GM12873 (cell line): ENCODE measurements around the gene B4GAT1.

ENCODE experiments used
- TF ChIP-seq, protein P1 (sequence below): IDR thresholded peaks from 2 replicates; pipeline ENCODE4 v1.5.1; 2012; ENCODE audit warnings: low read depth, mild to moderate bottlenecking, moderate library complexity, low read length, control low read depth; ENCODE audit not compliant: insufficient read depth; ENCODE audit errors: missing control alignments

B4GAT1 gene

GRCh38 chr11:66349084-66349386 lies 1.6 kb upstream of the B4GAT1 start:
- TF ChIP-seq, protein P1, sequence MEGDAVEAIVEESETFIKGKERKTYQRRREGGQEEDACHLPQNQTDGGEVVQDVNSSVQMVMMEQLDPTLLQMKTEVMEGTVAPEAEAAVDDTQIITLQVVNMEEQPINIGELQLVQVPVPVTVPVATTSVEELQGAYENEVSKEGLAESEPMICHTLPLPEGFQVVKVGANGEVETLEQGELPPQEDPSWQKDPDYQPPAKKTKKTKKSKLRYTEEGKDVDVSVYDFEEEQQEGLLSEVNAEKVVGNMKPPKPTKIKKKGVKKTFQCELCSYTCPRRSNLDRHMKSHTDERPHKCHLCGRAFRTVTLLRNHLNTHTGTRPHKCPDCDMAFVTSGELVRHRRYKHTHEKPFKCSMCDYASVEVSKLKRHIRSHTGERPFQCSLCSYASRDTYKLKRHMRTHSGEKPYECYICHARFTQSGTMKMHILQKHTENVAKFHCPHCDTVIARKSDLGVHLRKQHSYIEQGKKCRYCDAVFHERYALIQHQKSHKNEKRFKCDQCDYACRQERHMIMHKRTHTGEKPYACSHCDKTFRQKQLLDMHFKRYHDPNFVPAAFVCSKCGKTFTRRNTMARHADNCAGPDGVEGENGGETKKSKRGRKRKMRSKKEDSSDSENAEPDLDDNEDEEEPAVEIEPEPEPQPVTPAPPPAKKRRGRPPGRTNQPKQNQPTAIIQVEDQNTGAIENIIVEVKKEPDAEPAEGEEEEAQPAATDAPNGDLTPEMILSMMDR, result no peak

- TF ChIP-seq, protein P1, result no peak
Observed at GRCh38 chr11:66346476-66347424, 679 bp downstream of the B4GAT1 start.

DNA sequence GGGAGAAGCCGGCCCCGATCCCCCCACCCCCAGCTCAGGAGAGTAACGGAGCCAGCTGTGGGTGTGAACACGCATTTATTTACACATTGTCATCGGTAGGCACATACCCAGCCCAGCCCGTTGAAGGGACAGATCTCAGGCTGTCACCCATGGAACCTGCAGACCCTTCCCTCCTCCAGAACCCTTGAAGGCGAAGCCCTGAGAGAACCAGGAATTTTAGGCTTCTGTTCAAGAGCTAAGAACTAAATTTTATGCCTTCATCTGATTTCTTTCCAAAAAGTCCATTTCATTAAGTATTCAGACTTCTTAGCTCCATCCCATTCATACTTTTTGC lies 2.1 kb downstream of the B4GAT1 start:
- TF ChIP-seq, protein P1, result no peak

DNA sequence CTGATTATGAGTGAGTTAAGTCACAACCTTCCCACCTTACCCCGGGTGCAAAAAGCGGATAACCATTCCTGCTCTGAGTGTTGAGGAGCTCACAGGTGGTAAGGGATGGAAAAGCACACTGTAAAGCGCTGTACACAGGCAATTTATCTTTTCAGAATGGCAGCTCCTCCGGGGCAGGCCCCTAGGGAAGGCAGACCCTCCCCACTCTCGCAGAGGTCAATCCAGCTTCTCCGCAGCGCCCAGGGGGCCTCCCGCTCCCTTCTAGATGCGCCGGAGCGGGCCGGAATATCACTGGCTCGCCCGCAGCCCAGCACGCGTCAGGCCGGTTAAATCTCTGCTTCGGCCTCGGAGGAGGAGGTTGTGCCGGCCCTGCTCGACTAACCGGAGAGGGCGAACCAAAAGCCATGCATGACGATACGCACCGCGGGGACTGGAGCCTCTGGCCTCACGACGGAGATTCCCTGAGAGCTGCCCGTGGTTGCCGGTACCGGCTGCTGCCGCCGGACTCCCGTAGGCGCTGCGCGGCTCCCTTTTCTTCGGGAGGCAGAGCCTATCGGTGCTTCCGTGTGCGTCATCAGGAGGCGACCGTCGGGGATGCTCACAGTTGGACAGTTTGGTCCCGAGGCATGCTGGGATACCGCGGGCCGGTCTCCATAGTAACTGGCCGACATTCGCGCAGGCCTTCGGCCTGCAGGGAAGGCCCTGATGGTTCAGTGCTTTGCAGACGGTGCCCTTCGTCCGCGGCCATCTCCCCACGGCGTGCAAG lies 2.7 kb downstream of the B4GAT1 start, which contains the start of gene BRMS1:
Gene BRMS1, minus strand, starts transcription at position 555 of the 766 bp plus-strand sequence. CDS start 2,870 bp downstream, outside the sequence.
- TF ChIP-seq, protein P1, result no peak

- TF ChIP-seq, protein P1, result no peak
Observed at GRCh38 chr11:66343176-66343575, 4.3 kb downstream of the B4GAT1 start.

- TF ChIP-seq, protein P1, result no peak
Observed at GRCh38 chr11:66341502-66342126, 5.8 kb downstream of the B4GAT1 start.
